Activated T-helper 2 cell treated with anti-CD3 and anti-CD28 coated beads, Interferon-gamma antibody, Interleukin-2, Interleukin-4, amounts not matched to agents 10 μg/mL and 5 μg/mL and 100 μg/mL, durations not matched to agents 14 hours and 24 hours and 36 hours (primary cell): ENCODE results near the gene GCK. TPM values are rescaled to one million over a fixed set of nuclear protein-coding genes. Genes with fewer than 3 reads are reported as not detected.

Source experiments
- DNase-seq: peaks from one replicate; pipeline ENCODE4 v3.0.0; 2021; ENCODE audit warnings: low spot score
- H3K27ac Mint-ChIP-seq: one replicate; pipeline ENCODE4 v1.8.0; 2021; ENCODE audit warnings: mixed read lengths
- H3K27me3 Mint-ChIP-seq: one replicate; pipeline ENCODE4 v1.8.0; 2021; ENCODE audit warnings: low read depth, mixed read lengths
- H3K36me3 Mint-ChIP-seq: one replicate; pipeline ENCODE4 v1.8.0; 2021; ENCODE audit warnings: low read depth, mixed read lengths
- H3K4me1 Mint-ChIP-seq: one replicate; pipeline ENCODE4 v1.8.0; 2021; ENCODE audit warnings: low read depth, mixed read lengths
- H3K4me3 Mint-ChIP-seq: one replicate; pipeline ENCODE4 v1.8.0; 2021; ENCODE audit warnings: low read depth, mild to moderate bottlenecking, moderate library complexity, mixed read lengths
- H3K9me3 Mint-ChIP-seq: one replicate; pipeline ENCODE4 v1.8.0; 2021; ENCODE audit warnings: mixed read lengths
- intact Hi-C: fragments of 100-400 bp; cut with micrococcal nuclease; formaldehyde crosslinking; loops from one replicate; pipeline ENCODE4 v1.15.1; 2023
- total RNA-seq: library from RNA; stranded (reverse); gene quantifications from 2 replicates; pipeline ENCODE4 v1.2.3, GENCODE V29; 2022

GCK gene
- 1.8 and 2.3 TPM in 2 replicates for total RNA-seq

- Mint-ChIP-seq H3K36me3 (no peaks in the 10 kb centered on the region), H3K4me3 (no peak within 1 kb of the TSS), H3K9me3 (no peaks in the 10 kb centered on the region), H3K27ac (no peak within 1 kb of the TSS), H3K4me1 (peaks cover 6% of the 10 kb centered on the region), H3K27me3 (peaks cover 7% of the 10 kb centered on the region)
- DNase-seq = no peak
- intact Hi-C loops = no loop called here
Observed at GRCh38 chr7:44189286-44189992, at the start of gene GCK. Gene GCK, minus strand, starts transcription at chr7:44189439. Its CDS starts 486 bp downstream, at chr7:44188953.

GRCh38 chr7:44238116-44238695 is 49.0 kb upstream of the GCK start:
- Mint-ChIP-seq H3K4me3 (no peak overlapping the region), H3K27me3 (no peaks in the 10 kb centered on the region), H3K9me3 (no peaks in the 10 kb centered on the region), H3K27ac (no peak overlapping the region), H3K36me3 (no peaks in the 10 kb centered on the region), H3K4me1 (peaks cover 4% of the 10 kb centered on the region)
- no peak for DNase-seq
- intact Hi-C loops = no loop called here

- intact Hi-C loops = no loop called here
- no peak for DNase-seq
- no peak overlapping the region for H3K27ac Mint-ChIP-seq
- H3K36me3 Mint-ChIP-seq = no peaks in the 10 kb centered on the region
- H3K27me3 Mint-ChIP-seq = no peaks in the 10 kb centered on the region
- H3K9me3 Mint-ChIP-seq = no peaks in the 10 kb centered on the region
- H3K4me1 Mint-ChIP-seq = peaks cover 4% of the 10 kb centered on the region
- H3K4me3 Mint-ChIP-seq = no peak overlapping the region
Observed at GRCh38 chr7:44237696-44238095, 48.5 kb upstream of the GCK start.

GRCh38 chr7:44236333-44236728 is 47.1 kb upstream of the GCK start:
- H3K36me3 Mint-ChIP-seq = no peaks in the 10 kb centered on the region
- intact Hi-C loops = no loop called here
- no peaks in the 10 kb centered on the region for H3K27me3 Mint-ChIP-seq
- no peak for DNase-seq
- peaks cover 4% of the 10 kb centered on the region for H3K4me1 Mint-ChIP-seq
- no peaks in the 10 kb centered on the region for H3K9me3 Mint-ChIP-seq
- no peak overlapping the region for H3K27ac Mint-ChIP-seq
- H3K4me3 Mint-ChIP-seq = no peak overlapping the region

GRCh38 chr7:44235582-44236332 is 46.5 kb upstream of the GCK start:
- no peak overlapping the region for H3K27ac Mint-ChIP-seq

GRCh38 chr7:44235066-44235465 is 45.8 kb upstream of the GCK start:
- Mint-ChIP-seq H3K9me3 (no peaks in the 10 kb centered on the region), H3K36me3 (no peaks in the 10 kb centered on the region), H3K4me1 (no peaks in the 10 kb centered on the region), H3K4me3 (no peak overlapping the region), H3K27ac (no peak overlapping the region), H3K27me3 (no peaks in the 10 kb centered on the region)
- no peak for DNase-seq
- intact Hi-C loops = no loop called here

More at GRCh38 chr7:44235582-44236332, 46.5 kb upstream of the GCK start:
- H3K27me3 Mint-ChIP-seq = no peaks in the 10 kb centered on the region
- intact Hi-C loops = no loop called here
- H3K9me3 Mint-ChIP-seq = no peaks in the 10 kb centered on the region
- H3K4me3 Mint-ChIP-seq = no peak overlapping the region
- no peaks in the 10 kb centered on the region for H3K4me1 Mint-ChIP-seq
- H3K36me3 Mint-ChIP-seq = no peaks in the 10 kb centered on the region
- DNase-seq = no peak

GRCh38 chr7:44232901-44233715 is 43.9 kb upstream of the GCK start:
- Mint-ChIP-seq H3K36me3 (no peaks in the 10 kb centered on the region), H3K4me1 (no peaks in the 10 kb centered on the region), H3K27me3 (no peaks in the 10 kb centered on the region), H3K9me3 (no peaks in the 10 kb centered on the region), H3K4me3 (no peak overlapping the region), H3K27ac (no peak overlapping the region)
- DNase-seq = no peak
- intact Hi-C loops = no loop called here

GRCh38 chr7:44232396-44232795 is 43.2 kb upstream of the GCK start:
- Mint-ChIP-seq H3K9me3 (no peaks in the 10 kb centered on the region), H3K27ac (no peak overlapping the region), H3K4me3 (no peak overlapping the region), H3K36me3 (no peaks in the 10 kb centered on the region), H3K27me3 (no peaks in the 10 kb centered on the region), H3K4me1 (no peaks in the 10 kb centered on the region)
- no peak for DNase-seq
- intact Hi-C loops = no loop called here

GRCh38 chr7:44231088-44231487 is 41.8 kb upstream of the GCK start:
- H3K9me3 Mint-ChIP-seq = no peaks in the 10 kb centered on the region
- no peaks in the 10 kb centered on the region for H3K27me3 Mint-ChIP-seq
- no peak overlapping the region for H3K4me3 Mint-ChIP-seq
- no peaks in the 10 kb centered on the region for H3K36me3 Mint-ChIP-seq
- no peak for DNase-seq
- intact Hi-C loops = no loop called here
- no peaks in the 10 kb centered on the region for H3K4me1 Mint-ChIP-seq
- no peak overlapping the region for H3K27ac Mint-ChIP-seq

- no peaks in the 10 kb centered on the region for H3K4me1 Mint-ChIP-seq
- no peak overlapping the region for H3K4me3 Mint-ChIP-seq
- intact Hi-C loops = no loop called here
- no peak for DNase-seq
- no peak overlapping the region for H3K27ac Mint-ChIP-seq
- no peaks in the 10 kb centered on the region for H3K27me3 Mint-ChIP-seq
- no peaks in the 10 kb centered on the region for H3K9me3 Mint-ChIP-seq
- H3K36me3 Mint-ChIP-seq = no peaks in the 10 kb centered on the region
Observed at GRCh38 chr7:44230286-44230685, 41.0 kb upstream of the GCK start.

- Mint-ChIP-seq H3K36me3 (no peaks in the 10 kb centered on the region), H3K4me3 (no peak overlapping the region), H3K9me3 (no peaks in the 10 kb centered on the region), H3K27me3 (no peaks in the 10 kb centered on the region), H3K4me1 (no peaks in the 10 kb centered on the region), H3K27ac (no peak overlapping the region)
- DNase-seq = no peak
- intact Hi-C loops = no loop called here
Observed at GRCh38 chr7:44229546-44230105, 40.4 kb upstream of the GCK start.

GRCh38 chr7:44228571-44229350 is 39.5 kb upstream of the GCK start:
- Mint-ChIP-seq H3K27ac (no peak overlapping the region), H3K36me3 (no peaks in the 10 kb centered on the region), H3K27me3 (no peaks in the 10 kb centered on the region), H3K4me3 (no peak overlapping the region), H3K9me3 (no peaks in the 10 kb centered on the region), H3K4me1 (no peaks in the 10 kb centered on the region)
- no peak for DNase-seq
- intact Hi-C loops = no loop called here
